ENCODE results near the gene PCDHA1. TPM values are rescaled to one million over a fixed set of nuclear protein-coding genes. Genes with fewer than 3 reads are reported as not detected.
"Not testable (repeated sequence)": the region's sequence is repeated elsewhere in the genome, so short reads cannot be mapped to it uniquely, and the experiment has no call there.

The PCDHA1 gene
- total and polyA plus RNA-seq, 2 of the 13 experiments (the other 11 are each of a cell fraction or from before 2014, with no cell fraction given): not detected

DNA sequence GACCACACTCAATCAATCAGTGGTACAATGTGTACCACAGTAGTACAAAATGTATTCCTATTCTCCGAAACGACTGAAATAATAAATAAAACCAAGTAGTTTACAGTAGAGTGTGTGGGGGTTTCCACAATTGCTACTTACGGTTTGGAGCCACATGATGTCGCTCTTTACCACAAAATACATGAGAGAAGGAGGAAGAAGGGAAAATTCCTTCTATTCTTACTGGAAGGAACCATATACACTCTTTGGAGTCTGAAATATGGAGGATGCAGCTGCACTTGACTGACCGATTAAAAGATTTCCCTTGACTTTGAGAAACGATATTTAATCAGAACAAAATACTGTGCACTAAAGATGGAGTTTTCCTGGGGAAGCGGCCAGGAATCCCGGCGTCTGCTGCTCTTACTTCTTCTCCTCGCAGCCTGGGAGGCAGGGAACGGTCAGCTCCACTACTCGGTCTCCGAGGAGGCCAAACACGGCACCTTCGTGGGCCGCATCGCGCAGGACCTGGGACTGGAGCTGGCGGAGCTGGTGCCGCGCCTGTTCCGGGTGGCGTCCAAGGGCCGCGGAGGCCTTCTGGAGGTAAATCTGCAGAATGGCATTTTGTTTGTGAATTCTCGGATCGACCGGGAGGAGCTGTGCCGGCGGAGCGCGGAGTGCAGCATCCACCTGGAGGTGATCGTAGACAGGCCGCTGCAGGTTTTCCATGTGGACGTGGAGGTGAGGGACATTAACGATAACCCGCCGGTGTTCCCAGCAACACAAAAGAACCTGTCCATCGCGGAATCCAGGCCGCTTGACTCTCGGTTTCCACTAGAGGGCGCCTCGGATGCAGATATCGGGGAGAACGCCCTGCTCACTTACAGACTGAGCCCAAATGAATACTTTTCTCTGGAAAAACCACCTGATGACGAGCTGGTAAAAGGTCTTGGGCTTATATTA, 21.2 kb downstream of the PCDHA1 start, which contains the start of gene PCDHA4 (continued):
- TF ChIP-seq HDAC6 (IDR thresholded peaks at IDR 0.05; ENCODE audit: low read depth, low read length) (no peak), ZNF207 (IDR thresholded peaks at IDR 0.05; ENCODE audit: borderline replicate concordance) (no peak), ZUFSP (CRISPR knock-in tag; IDR thresholded peaks at IDR 0.05; ENCODE audit: borderline replicate concordance) (no peak), RBFOX2 (IDR thresholded peaks at IDR 0.05; ENCODE audit: low read depth, low read length) (no peak), HOXD1 (CRISPR knock-in tag; IDR thresholded peaks at IDR 0.05) (no peak), CAMTA2 (CRISPR knock-in tag; IDR thresholded peaks at IDR 0.05; ENCODE audit: borderline replicate concordance) (no peak), ZNF343 (CRISPR knock-in tag; IDR thresholded peaks at IDR 0.05) (no peak), ZBTB20 (CRISPR knock-in tag; IDR thresholded peaks at IDR 0.05; ENCODE audit: borderline replicate concordance, low read depth) (no peak), ZBTB33 (CRISPR knock-in tag; IDR thresholded peaks at IDR 0.05) (peak; percentile 68; the same call in 1 of the 2 replicates), ZNF616 (CRISPR knock-in tag; IDR thresholded peaks at IDR 0.05; ENCODE audit: low read depth) (no peak), STAG1 (CRISPR knock-in tag; IDR thresholded peaks at IDR 0.05) (peak; percentile 25; the same call in 1 of the 2 replicates), RXRA (CRISPR knock-in tag; IDR thresholded peaks at IDR 0.05) (no peak), RBAK (CRISPR knock-in tag; IDR thresholded peaks at IDR 0.05) (no peak), ZNF710 (CRISPR knock-in tag; IDR thresholded peaks at IDR 0.05; ENCODE audit: borderline replicate concordance) (no peak), ZNF605 (CRISPR knock-in tag; IDR thresholded peaks at IDR 0.05) (no peak)

- H3K79me2 ChIP-seq (ENCODE audit: insufficient read depth, low read length); H3K27ac ChIP-seq (ENCODE audit: extremely low read length, insufficient read depth, low read length); POLR2A ChIA-PET; H3K4me1 ChIP-seq (ENCODE audit: insufficient read depth, low read length); H3K36me3 ChIP-seq (replicated peaks in 1 of 2; ENCODE audit: control insufficient read depth in 1 of 2, insufficient read depth in 2 of 2, low read length in 2 of 2); ATAC-seq; BruUV-seq (replicated peaks); in situ Hi-C loops (cut with HindIII; ENCODE audit: extremely low pct_ligation_motif_present, low pct_unique_long_range_greater_than_20kb); FAIRE-seq; H3K27me3 ChIP-seq (ENCODE audit: control insufficient read depth in 1 of 2, insufficient read depth in 2 of 2, low read length in 2 of 2); intact Hi-C loops (cut with micrococcal nuclease; ENCODE audit: unreplicated experiment); CTCF ChIA-PET (ENCODE audit: low intra/inter-chr PET ratio, low total read pairs); DNase-seq (ENCODE audit: low spot score); H3K4me2 ChIP-seq (ENCODE audit: low read depth, low read length); H2AFZ ChIP-seq (ENCODE audit: low read length); H3K9ac ChIP-seq (ENCODE audit: insufficient read depth, low read depth, low read length); H4K20me1 ChIP-seq (ENCODE audit: insufficient read depth, low read length); H3K4me3 ChIP-seq (replicated peaks in 1 of 3; ENCODE audit: insufficient read depth in 1 of 3, low read depth in 2 of 3, low read length in 3 of 3): not testable (repeated sequence)
- peaks cover 12% of the 10 kb centered on the region; the same call in 1 of the 2 replicates for H3K9me3 ChIP-seq (ENCODE audit: low read length)
- 89% methylated on average over 62 of the region's 62 CpGs for WGBS (ENCODE audit: low lambda C conversion rate)
Observed at GRCh38 chr5:140808241-140808888, 22.4 kb downstream of the PCDHA1 start.
